HepG2 (cell line): ENCODE results near the gene C1GALT1C1. TPM values are rescaled to one million over a fixed set of nuclear protein-coding genes. Genes with fewer than 3 reads are reported as not detected.

Experiments used
- ATAC-seq: fragments of 200-7000 bp; cut with Tn5 transposase; 3 replicates; pipeline ENCODE4 v1.9.1; 2020; ENCODE audit warnings: mild to moderate bottlenecking, moderate library complexity
- BruUV-seq: library from RNA; stranded (reverse); fragments of 400-500 nt; replicated peaks from 2 replicates; lab custom pipeline; 2021; lab: Mats Ljungman, UMichigan
- CTCF ChIA-PET: fragments of 300-600 bp; formaldehyde crosslinking; extraction: SDS; loops from one replicate; lab custom pipeline; 2021; ENCODE audit warnings: low total read pairs, inconsistent platforms, low intra/inter-chr PET ratio; lab: Yijun Ruan, JAX
- POLR2A ChIA-PET: fragments of 350-600 bp; sonication (Branson Sonifier 250); formaldehyde crosslinking; loops from one replicate; lab custom pipeline; 2020; ENCODE audit warnings: antibody characterized with exemption, inconsistent platforms; lab: Yijun Ruan, JAX
- DNase-seq: peaks from one replicate; pipeline ENCODE4 v3.0.0-alpha.2; 2015; ENCODE audit warnings: low spot score
- FAIRE-seq: peaks from 3 replicates; lab custom pipeline; 2011; peaks lifted over from hg19 to GRCh38; lab: Jason Lieb, UNC
- H2AFZ ChIP-seq: one replicate; pipeline ENCODE4 v1.6.1; 2011; ENCODE audit warnings: low read length, inconsistent platforms
- H3K27ac ChIP-seq: fragments of 300-600 bp; 3 replicates; pipeline ENCODE4 v1.8.0; 2011; ENCODE audit warnings: mixed run types, mild to moderate bottlenecking, mixed read lengths, low read length, inconsistent platforms; ENCODE audit not compliant: insufficient read depth; ENCODE audit errors: extremely low read length
- H3K27me3 ChIP-seq, 2 experiments: fragments of 200-600 bp in 1 of 2; 2 replicates in 1 of 2; 3 replicates in 1 of 2; pipeline versions ENCODE4 v1.6.0 to v1.8.0; 2011; ENCODE audit warnings: low read length in 2 of 2, mild to moderate bottlenecking in 2 of 2, moderate library complexity in 2 of 2, inconsistent platforms in 1 of 2; ENCODE audit not compliant: insufficient read depth in 2 of 2, control insufficient read depth in 1 of 2
- H3K36me3 ChIP-seq, 2 experiments: fragments of 200-600 bp in 1 of 2; replicated peaks in 1 of 2; 2 replicates in 1 of 2; 3 replicates in 1 of 2; pipeline versions ENCODE4 v1.5.1 to v1.8.0; 2011; ENCODE audit warnings: low read length in 2 of 2, inconsistent platforms in 1 of 2; ENCODE audit not compliant: insufficient read depth in 2 of 2, control insufficient read depth in 1 of 2
- H3K4me1 ChIP-seq: 2 replicates; pipeline ENCODE4 v1.5.1; 2012; ENCODE audit warnings: low read length, inconsistent platforms; ENCODE audit not compliant: insufficient read depth
- H3K4me2 ChIP-seq: 2 replicates; pipeline ENCODE4 v1.6.0; 2011; ENCODE audit warnings: low read depth, low read length, inconsistent platforms
- H3K4me3 ChIP-seq, 3 experiments: fragments of 200-600 bp in 1 of 3; sonication (generic), shearing (Covaris generic) in 1 of 3; replicated peaks in 1 of 3; 2 replicates each; pipeline ENCODE4 v1.5.1; 2011 to 2016; ENCODE audit warnings: low read length in 3 of 3, inconsistent platforms in 2 of 3, low read depth in 2 of 3, mild to moderate bottlenecking in 2 of 3, control low read depth in 1 of 3, mixed read lengths in 1 of 3; ENCODE audit not compliant: insufficient read depth in 1 of 3
- H3K79me2 ChIP-seq: one replicate; pipeline ENCODE4 v1.6.1; 2011; ENCODE audit warnings: low read length, inconsistent platforms; ENCODE audit not compliant: insufficient read depth
- H3K9ac ChIP-seq: 2 replicates; pipeline ENCODE4 v1.6.0; 2011; ENCODE audit warnings: mild to moderate bottlenecking, low read depth, low read length, inconsistent platforms; ENCODE audit not compliant: insufficient read depth
- H3K9me3 ChIP-seq: 2 replicates; pipeline ENCODE4 v1.5.1; 2012; ENCODE audit warnings: mild to moderate bottlenecking, low read length
- H4K20me1 ChIP-seq: 2 replicates; pipeline ENCODE4 v1.6.0; 2011; ENCODE audit warnings: inconsistent platforms, mild to moderate bottlenecking, low read length, moderate library complexity; ENCODE audit not compliant: insufficient read depth
- FOSL2 ChIP-seq: sonication (generic); formaldehyde crosslinking; IDR thresholded peaks from 2 replicates; pipeline ENCODE4 v1.4.0; 2020; ENCODE audit warnings: missing genetic modification reagents
- GABPB1 ChIP-seq: IDR thresholded peaks from 2 replicates; pipeline ENCODE4 v1.6.1; 2016; ENCODE audit warnings: mild to moderate bottlenecking, missing genetic modification reagents, moderate library complexity, missing compliant biosample characterization
- HIC2 ChIP-seq: sonication (generic); formaldehyde crosslinking; IDR thresholded peaks from 2 replicates; pipeline ENCODE4 v1.9.0; 2022; ENCODE audit warnings: low read depth, missing genetic modification reagents
- MLLT10 ChIP-seq: sonication (generic); formaldehyde crosslinking; IDR thresholded peaks from 2 replicates; pipeline ENCODE4 v1.4.0; 2020; ENCODE audit warnings: missing genetic modification reagents
- NR2F1 ChIP-seq, 2 experiments: fragments of 450-650 bp in 1 of 2; formaldehyde crosslinking in 1 of 2; IDR thresholded peaks; 2 replicates each; pipeline versions ENCODE4 v1.5.0 to v1.6.1; 2016 to 2020; ENCODE audit warnings: mild to moderate bottlenecking in 1 of 2, missing compliant biosample characterization in 1 of 2, missing genetic modification reagents in 1 of 2, moderate library complexity in 1 of 2
- POLR2AphosphoS5 ChIP-seq: IDR thresholded peaks from 2 replicates; pipeline ENCODE4 v1.6.1; 2012; ENCODE audit warnings: low read depth, low read length
- RARA ChIP-seq: IDR thresholded peaks from 2 replicates; pipeline ENCODE4 v1.6.1; 2016; ENCODE audit warnings: missing genetic modification reagents, missing compliant biosample characterization
- ZMYM4 ChIP-seq: sonication (generic); formaldehyde crosslinking; IDR thresholded peaks from 2 replicates; pipeline ENCODE4 v1.8.1; 2023; ENCODE audit warnings: mild to moderate bottlenecking, missing genetic modification reagents
- ZNF484 ChIP-seq: sonication (generic); formaldehyde crosslinking; IDR thresholded peaks from 2 replicates; pipeline ENCODE4 v1.5.1; 2020; ENCODE audit warnings: mild to moderate bottlenecking, low read depth, missing genetic modification reagents, borderline replicate concordance
- ZNF709 ChIP-seq: sonication (generic); formaldehyde crosslinking; IDR thresholded peaks from 2 replicates; pipeline ENCODE4 v1.5.0; 2020; ENCODE audit warnings: mild to moderate bottlenecking, missing genetic modification reagents
- WGBS: methylation state at CpG from one replicate; pipeline ENCODE4 v1.1.6; 2017; ENCODE audit warnings: low lambda C conversion rate; 5-methylcytosine and 5-hydroxymethylcytosine counted together
- in situ Hi-C: cut with HindIII; loops from 2 replicates; pipeline ENCODE4 v1.10.0; 2017; ENCODE audit warnings: low pct_unique_long_range_greater_than_20kb; ENCODE audit not compliant: extremely low pct_ligation_motif_present
- intact Hi-C: fragments of 100-400 bp; cut with micrococcal nuclease; formaldehyde crosslinking; loops from one replicate; pipeline ENCODE4 v1.10.0; 2022; ENCODE audit not compliant: unreplicated experiment
- polyA plus RNA-seq, 8 experiments: library from polyadenylated mRNA; depleted of rRNA in 3 of 8; stranded (reverse) in 7 of 8; unstranded in 1 of 8; fragments of >200 nt; fragmentation: Illumina TruSeq in 4 of 8; extraction: Trizol in 4 of 8; gene quantifications; 2 replicates each; pipeline versions ENCODE4 v1.2.1 to v1.2.3, GENCODE V29; 2011 to 2016; ENCODE audit warnings: low read depth in 4 of 8, missing spikeins in 1 of 8, mixed read lengths in 1 of 8; ENCODE audit not compliant: insufficient read depth in 1 of 8
- total RNA-seq, 5 experiments: library from RNA; depleted of rRNA; stranded (reverse); fragments of >200 nt; fragmentation: Illumina TruSeq; extraction: Trizol; gene quantifications; 2 replicates each; pipeline ENCODE4 v1.2.3, GENCODE V29; 2016; ENCODE audit warnings: low read depth in 1 of 5

Gene C1GALT1C1
- total and polyA plus RNA-seq, 2 of the 13 experiments (the other 11 are each of a cell fraction or from before 2014, with no cell fraction given) = 26.3 to 31.9 TPM

- no peak overlapping the region for H2AFZ ChIP-seq
- 3% methylated on average over 3 of the region's 3 CpGs for WGBS
- H3K9ac ChIP-seq = no peak overlapping the region
- no peaks in the 10 kb centered on the region for H3K36me3 ChIP-seq
- H3K4me2 ChIP-seq = no peak overlapping the region
- peak; percentile 18 for DNase-seq
- peaks cover 10% of the 10 kb centered on the region; the same call in 1 of the 2 replicates for H3K4me1 ChIP-seq
- no peaks in the 10 kb centered on the region for H3K9me3 ChIP-seq
- H3K4me3 ChIP-seq = no peak overlapping the region
- ChIA-PET CTCF (interaction anchor here (0.6 kb wide), 1 partner anchor 155 kb away, joined by 3 read pairs; no protein-coding TSS in a partner anchor), POLR2A (no interaction called here)
- no peaks in the 10 kb centered on the region for H3K79me2 ChIP-seq
- H3K27ac ChIP-seq = no peak overlapping the region
- H3K27me3 ChIP-seq = no peaks in the 10 kb centered on the region
- intact Hi-C loops (no loop called here), in situ Hi-C loops (no loop called here)
- ATAC-seq = peak; percentile 60; the same call in 2 of the 3 replicates
- H4K20me1 ChIP-seq = no peaks in the 10 kb centered on the region
- no TSS peak for BruUV-seq
- TF ChIP-seq RARA (CRISPR knock-in tag) = peak; percentile 86
- peak; percentile 54 for TF ChIP-seq FOSL2 (CRISPR knock-in tag)
- no peak for TF ChIP-seq POLR2AphosphoS5
- 0 out of 4 replicates have a peak, but pooled peaks of 1 of the 2 experiments have one; percentile 44 for TF ChIP-seq NR2F1 (CRISPR knock-in tag; IDR thresholded peaks at IDR 0.05)
- peak; percentile 49 for FAIRE-seq
These were observed 42.5 kb upstream of the C1GALT1C1 start for GRCh38 chrX:120672389-120672788.

- H2AFZ ChIP-seq = no peak overlapping the region
- no peak overlapping the region for H3K4me2 ChIP-seq
- H3K27ac ChIP-seq = no peak overlapping the region
- ChIA-PET POLR2A (no interaction called here), CTCF (no interaction called here)
- H3K79me2 ChIP-seq = no peaks in the 10 kb centered on the region
- no peak for DNase-seq
- no peaks in the 10 kb centered on the region for H3K9me3 ChIP-seq
- H3K4me3 ChIP-seq = no peak overlapping the region
- no peak overlapping the region for H3K9ac ChIP-seq
- no peaks in the 10 kb centered on the region for H3K36me3 ChIP-seq
- in situ Hi-C loops (no loop called here), intact Hi-C loops (no loop called here)
- FAIRE-seq = peak; percentile 23
- ATAC-seq = no peak
- TF ChIP-seq ZMYM4 (CRISPR knock-in tag) (no peak), MLLT10 (CRISPR knock-in tag) (no peak), ZNF709 (CRISPR knock-in tag) (no peak), ZNF484 (CRISPR knock-in tag) (no peak), GABPB1 (CRISPR knock-in tag) (no peak), HIC2 (no peak)
- peaks cover 10% of the 10 kb centered on the region; the same call in 1 of the 2 replicates for H3K4me1 ChIP-seq
- no peaks in the 10 kb centered on the region for H3K27me3 ChIP-seq
- H4K20me1 ChIP-seq = no peaks in the 10 kb centered on the region
- BruUV-seq = no TSS peak
These were observed 42.1 kb upstream of the C1GALT1C1 start for GRCh38 chrX:120671963-120672362.
